ENCODE results near the gene COG5. TPM values are rescaled to one million over a fixed set of nuclear protein-coding genes. Genes with fewer than 3 reads are reported as not detected.

COG5 gene
- total and polyA plus RNA-seq, 9 of the 15 experiments (the other 6 are each of a cell fraction or from before 2014, with no cell fraction given) = 15.3 to 75.1 (median 56.4) TPM

DNA sequence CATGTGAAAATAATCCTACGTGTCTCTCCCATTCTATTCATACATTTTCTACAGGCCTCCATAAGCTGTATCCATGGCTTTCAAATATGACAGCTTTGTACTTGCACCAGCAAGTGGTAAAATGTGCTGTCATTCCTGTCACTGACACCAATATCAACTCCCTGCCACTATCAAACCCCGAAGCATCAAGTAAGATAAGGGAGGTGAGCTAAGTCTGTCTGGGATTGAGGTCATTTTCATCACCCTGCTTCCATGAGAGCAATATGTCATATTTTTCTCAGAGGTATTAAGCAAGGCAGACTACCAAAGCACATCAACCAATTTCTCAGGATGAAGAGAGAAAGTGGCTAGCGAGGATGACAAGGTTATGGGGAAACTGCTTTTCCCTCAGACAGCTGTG is 82.8 kb downstream of the COG5 start (continued):
- TF ChIP-seq ZBTB11 (CRISPR knock-in tag; IDR thresholded peaks at IDR 0.05) (no peak), ZNF232 (CRISPR knock-in tag; IDR thresholded peaks at IDR 0.05) (no peak), XRCC5 (IDR thresholded peaks at IDR 0.05; ENCODE audit: low read depth, low read length) (no peak), ZFPM2 (CRISPR knock-in tag; IDR thresholded peaks at IDR 0.05) (no peak), ERF (CRISPR knock-in tag; IDR thresholded peaks at IDR 0.05) (no peak), TAL1 (IDR thresholded peaks at IDR 0.05) (peak; percentile 20; the same call in 1 of the 2 replicates), CBFB (CRISPR knock-in tag; IDR thresholded peaks at IDR 0.05) (no peak), MEIS2 (IDR thresholded peaks at IDR 0.05; ENCODE audit: partially characterized antibody) (peak; percentile 93), SMAD4 (CRISPR knock-in tag; conservative IDR thresholded peaks at IDR 0.05) (no peak), PHF21A (IDR thresholded peaks at IDR 0.05; ENCODE audit: borderline replicate concordance, low read depth) (no peak), THRAP3 (IDR thresholded peaks at IDR 0.05; ENCODE audit: borderline replicate concordance) (no peak), ZNF551 (CRISPR knock-in tag; IDR thresholded peaks at IDR 0.05) (no peak), FOXA1 (IDR thresholded peaks at IDR 0.05; ENCODE audit: borderline replicate concordance) (no peak), ZNF583 (CRISPR knock-in tag; IDR thresholded peaks at IDR 0.05) (no peak), ZSCAN29 (IDR thresholded peaks at IDR 0.05) (no peak), PBX2 (CRISPR knock-in tag; IDR thresholded peaks at IDR 0.05; ENCODE audit: low read depth) (no peak), PBX2 (tag; conservative IDR thresholded peaks at IDR 0.05; ENCODE audit: low read depth) (peak; percentile 61), POLR2A (conservative IDR thresholded peaks at IDR 0.05) (no peak), SIX5 (IDR thresholded peaks at IDR 0.05; ENCODE audit: borderline replicate concordance in 1 of 2, insufficient read depth in 1 of 2, low read depth in 1 of 2, low read length in 2 of 2) (no peak), CBX1 (IDR thresholded peaks at IDR 0.05; ENCODE audit: low read depth) (no peak), LEF1 (IDR thresholded peaks at IDR 0.05) (no peak; the same call in 1 of the 2 replicates), NBN (IDR thresholded peaks at IDR 0.05; ENCODE audit: low read depth) (0 out of 2 replicates have a peak, but pooled peaks have one; percentile 21)
- TF ChIP-seq, protein P1, sequence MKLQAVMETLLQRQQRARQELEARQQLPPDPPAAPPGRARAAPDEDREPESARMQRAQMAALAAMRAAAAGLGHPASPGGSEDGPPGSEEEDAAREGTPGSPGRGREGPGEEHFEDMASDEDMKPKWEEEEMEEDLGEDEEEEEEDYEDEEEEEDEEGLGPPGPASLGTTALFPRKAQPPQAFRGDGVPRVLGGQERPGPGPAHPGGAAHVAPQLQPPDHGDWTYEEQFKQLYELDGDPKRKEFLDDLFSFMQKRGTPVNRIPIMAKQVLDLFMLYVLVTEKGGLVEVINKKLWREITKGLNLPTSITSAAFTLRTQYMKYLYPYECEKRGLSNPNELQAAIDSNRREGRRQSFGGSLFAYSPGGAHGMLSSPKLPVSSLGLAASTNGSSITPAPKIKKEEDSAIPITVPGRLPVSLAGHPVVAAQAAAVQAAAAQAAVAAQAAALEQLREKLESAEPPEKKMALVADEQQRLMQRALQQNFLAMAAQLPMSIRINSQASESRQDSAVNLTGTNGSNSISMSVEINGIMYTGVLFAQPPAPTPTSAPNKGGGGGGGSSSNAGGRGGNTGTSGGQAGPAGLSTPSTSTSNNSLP (IDR thresholded peaks at IDR 0.05; ENCODE audit: borderline replicate concordance, low read depth, low read length) = no peak; the same call in 1 of the 2 replicates
